ENCODE data around the gene RARS2. TPM values are rescaled to one million over a fixed set of nuclear protein-coding genes. Genes with fewer than 3 reads are reported as not detected.

RARS2 gene
- total RNA-seq, 1 experiment from 2014 or later, result 32.0 TPM

GRCh38 chr6:87553159-87553765 lies 36.5 kb downstream of the RARS2 start:
- DNase-seq, result no peak
- no peaks in the 10 kb centered on the region for H3K36me3 ChIP-seq (ENCODE audit: control insufficient read depth, insufficient read depth, low read length)
- H3K4me1 Mint-ChIP-seq (ENCODE audit: low read depth, unreplicated experiment), result no peaks in the 10 kb centered on the region
- ChIA-PET CTCF (no interaction called here), POLR2A (no interaction called here)
- no peaks in the 10 kb centered on the region for H3K27me3 ChIP-seq (replicated peaks; ENCODE audit: control insufficient read depth, insufficient read depth, low read length)
- BruUV-seq (replicated peaks), result no TSS peak
- H3K9me3 ChIP-seq, result no peaks in the 10 kb centered on the region
- no peak for TF ChIP-seq CTCF (IDR thresholded peaks at IDR 0.05; ENCODE audit: insufficient read depth in 1 of 2, low read depth in 1 of 2, low read length in 1 of 2, severe bottlenecking in 1 of 2, unreplicated experiment in 1 of 2)
- H3K4me1 ChIP-seq, result no peaks in the 10 kb centered on the region
- intact Hi-C loops (cut with micrococcal nuclease; ENCODE audit: unreplicated experiment), result no loop called here
- no peaks in the 10 kb centered on the region for H3K27me3 Mint-ChIP-seq (ENCODE audit: insufficient read depth, unreplicated experiment)
- H3K36me3 Mint-ChIP-seq (ENCODE audit: insufficient read depth, unreplicated experiment), result peaks cover 62% of the 10 kb centered on the region
- no peak overlapping the region for H3K27ac Mint-ChIP-seq (ENCODE audit: unreplicated experiment)
- H3K4me3 ChIP-seq (ENCODE audit: low read depth, low read length), result no peak overlapping the region
- H3K9me3 Mint-ChIP-seq (ENCODE audit: unreplicated experiment), result no peaks in the 10 kb centered on the region
- no peak overlapping the region for H3K4me3 Mint-ChIP-seq (ENCODE audit: unreplicated experiment)

GRCh38 chr6:87551799-87552198 lies 38.0 kb downstream of the RARS2 start:
- H3K4me1 Mint-ChIP-seq (ENCODE audit: low read depth, unreplicated experiment), result no peaks in the 10 kb centered on the region
- ChIA-PET CTCF (no interaction called here), POLR2A (no interaction called here)
- intact Hi-C loops (cut with micrococcal nuclease; ENCODE audit: unreplicated experiment), result no loop called here
- no peak overlapping the region for H3K27ac Mint-ChIP-seq (ENCODE audit: unreplicated experiment)
- TF ChIP-seq CTCF (IDR thresholded peaks at IDR 0.05; ENCODE audit: insufficient read depth in 1 of 2, low read depth in 1 of 2, low read length in 1 of 2, severe bottlenecking in 1 of 2, unreplicated experiment in 1 of 2), result no peak
- Histone ChIP-seq H3K9me3 (no peaks in the 10 kb centered on the region), H3K4me3 (ENCODE audit: low read depth, low read length) (no peak overlapping the region), H3K4me1 (no peaks in the 10 kb centered on the region), H3K27me3 (replicated peaks; ENCODE audit: control insufficient read depth, insufficient read depth, low read length) (no peaks in the 10 kb centered on the region), H3K36me3 (ENCODE audit: control insufficient read depth, insufficient read depth, low read length) (no peaks in the 10 kb centered on the region)
- no TSS peak for BruUV-seq (replicated peaks)
- H3K4me3 Mint-ChIP-seq (ENCODE audit: unreplicated experiment), result no peak overlapping the region
- DNase-seq, result no peak
- no peaks in the 10 kb centered on the region for H3K27me3 Mint-ChIP-seq (ENCODE audit: insufficient read depth, unreplicated experiment)
- no peaks in the 10 kb centered on the region for H3K9me3 Mint-ChIP-seq (ENCODE audit: unreplicated experiment)
- H3K36me3 Mint-ChIP-seq (ENCODE audit: insufficient read depth, unreplicated experiment), result peaks cover 61% of the 10 kb centered on the region

- Histone ChIP-seq H3K9me3 (no peaks in the 10 kb centered on the region), H3K36me3 (ENCODE audit: control insufficient read depth, insufficient read depth, low read length) (peaks cover 3% of the 10 kb centered on the region), H3K4me1 (no peaks in the 10 kb centered on the region), H3K27me3 (replicated peaks; ENCODE audit: control insufficient read depth, insufficient read depth, low read length) (no peaks in the 10 kb centered on the region), H3K4me3 (ENCODE audit: low read depth, low read length) (no peak overlapping the region)
- Mint-ChIP-seq H3K36me3 (ENCODE audit: insufficient read depth, unreplicated experiment) (peaks cover 71% of the 10 kb centered on the region), H3K27me3 (ENCODE audit: insufficient read depth, unreplicated experiment) (no peaks in the 10 kb centered on the region), H3K4me3 (ENCODE audit: unreplicated experiment) (no peak overlapping the region), H3K4me1 (ENCODE audit: low read depth, unreplicated experiment) (no peaks in the 10 kb centered on the region), H3K27ac (ENCODE audit: unreplicated experiment) (no peak overlapping the region), H3K9me3 (ENCODE audit: unreplicated experiment) (no peaks in the 10 kb centered on the region)
- ChIA-PET CTCF (no interaction called here), POLR2A (no interaction called here)
- no peak for TF ChIP-seq CTCF (IDR thresholded peaks at IDR 0.05; ENCODE audit: insufficient read depth in 1 of 2, low read depth in 1 of 2, low read length in 1 of 2, severe bottlenecking in 1 of 2, unreplicated experiment in 1 of 2)
- no peak for DNase-seq
- BruUV-seq (replicated peaks), result no TSS peak
- intact Hi-C loops (cut with micrococcal nuclease; ENCODE audit: unreplicated experiment), result no loop called here
Observed at GRCh38 chr6:87544474-87544735, 45.4 kb downstream of the RARS2 start.

Data from Caco-2 (cell line).